ENCODE data around the gene RAB40A.
"Not testable (repeated sequence)": the region's sequence is repeated elsewhere in the genome, so short reads cannot be mapped to it uniquely, and the experiment has no call there.

Gene RAB40A

DNA sequence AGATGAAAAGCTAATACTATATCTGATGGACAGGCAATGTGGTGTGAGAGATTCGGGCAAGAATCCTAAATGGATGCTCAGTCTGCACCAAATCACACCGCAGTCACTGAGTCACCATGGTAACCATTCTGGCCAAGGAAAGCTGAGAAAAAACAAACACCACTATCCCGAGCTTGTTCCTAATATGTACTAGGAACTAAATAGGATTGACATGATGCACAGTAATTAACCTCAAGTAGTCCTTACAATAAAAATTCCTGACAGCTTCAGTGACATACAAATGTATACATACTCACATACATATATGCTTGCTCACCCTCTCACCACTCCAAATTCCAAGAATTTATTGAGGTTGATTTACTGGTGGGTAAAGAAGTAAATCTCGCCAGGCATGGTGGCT lies 1.1 kb upstream of the RAB40A start:
- no peak for DNase-seq

GRCh38 chrX:103518571-103518970 lies 718 bp downstream of the RAB40A start:
- no peak for DNase-seq

DNA sequence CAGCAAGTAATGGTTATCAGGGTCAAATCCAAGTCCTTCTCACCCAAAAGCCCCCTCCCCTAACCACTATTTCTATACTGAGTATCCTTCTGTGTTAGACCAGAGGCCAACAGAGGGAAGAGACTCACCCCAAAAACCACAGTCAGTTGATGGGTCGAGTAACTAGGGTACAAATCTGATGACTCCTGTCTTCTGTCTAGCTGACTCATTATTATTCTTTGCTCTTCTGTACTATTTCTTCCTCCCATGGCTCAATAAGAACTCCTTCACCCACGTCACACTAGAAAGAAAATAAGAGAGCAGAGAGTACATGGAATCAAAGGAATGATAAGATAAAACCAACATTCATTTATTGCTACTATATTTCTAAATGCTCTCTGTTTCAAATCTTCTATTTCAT lies 2.0 kb downstream of the RAB40A start:
- no peak for DNase-seq

DNA sequence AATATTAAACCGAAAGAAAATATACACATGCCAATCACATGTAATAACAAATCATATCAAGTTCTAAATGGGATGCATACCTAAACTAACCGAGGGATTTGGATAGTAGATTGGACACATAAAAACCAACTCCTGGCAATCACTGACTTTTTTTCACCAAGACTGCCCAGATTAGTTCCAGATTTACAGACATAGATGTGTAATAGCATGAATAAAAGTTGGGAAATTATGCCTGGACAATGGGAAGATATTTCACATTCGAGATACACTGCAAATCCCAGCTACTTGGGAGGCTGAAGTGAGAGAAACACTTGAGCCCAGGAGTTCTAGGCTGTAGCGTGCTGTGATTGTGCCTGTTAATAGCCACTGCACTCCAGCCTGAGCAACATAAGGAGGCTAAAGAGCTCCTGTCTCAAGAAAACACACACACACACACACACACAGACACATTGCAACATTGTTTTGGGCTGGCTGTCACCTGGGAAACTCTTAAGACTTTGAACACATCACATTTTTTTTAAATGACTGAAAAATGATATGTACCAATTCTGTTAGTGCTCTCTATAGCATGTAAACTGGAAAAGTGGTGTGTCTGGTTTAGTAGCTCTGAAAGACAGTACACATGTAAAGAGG lies 5.7 kb downstream of the RAB40A start:
- DNase-seq, result no peak

DNA sequence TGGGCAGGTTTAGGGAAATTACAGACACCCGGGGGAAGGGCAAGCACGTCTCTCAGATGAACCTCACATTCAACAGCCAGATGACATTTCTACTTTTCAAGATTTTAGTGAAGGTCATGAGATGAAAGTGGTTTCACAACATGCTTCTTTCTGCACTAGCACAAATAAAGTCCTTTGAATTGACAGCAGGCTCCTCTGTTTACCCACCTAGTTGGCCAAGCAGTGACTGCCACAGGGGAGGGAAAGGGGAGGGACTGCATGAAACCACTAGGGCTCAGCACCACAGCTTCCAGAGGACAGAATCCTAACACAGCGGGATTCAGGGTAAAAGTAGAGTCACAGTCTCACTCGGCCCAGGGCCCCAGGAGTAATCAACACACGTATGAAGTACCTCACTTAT lies 6.2 kb downstream of the RAB40A start:
- no peak for DNase-seq

DNA sequence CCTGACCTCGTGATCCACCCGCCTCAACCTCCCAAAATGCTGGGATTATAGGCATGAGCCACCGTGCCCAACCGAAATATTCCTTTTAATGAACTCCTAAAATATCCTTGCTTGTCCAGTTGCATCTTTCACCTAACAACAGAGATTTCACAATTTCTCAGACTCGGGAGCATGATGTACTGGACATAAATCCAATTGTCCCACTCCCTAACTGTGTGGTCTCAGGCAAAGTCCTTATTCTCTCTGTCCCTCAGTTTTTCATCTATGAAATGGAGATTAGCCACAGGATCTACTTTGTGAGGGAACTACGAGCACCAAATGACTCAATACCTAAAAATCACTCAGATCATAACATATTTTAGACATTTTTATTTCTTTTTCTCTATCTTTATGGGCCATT lies 9.3 kb downstream of the RAB40A start:
- DNase-seq, result no peak

DNA sequence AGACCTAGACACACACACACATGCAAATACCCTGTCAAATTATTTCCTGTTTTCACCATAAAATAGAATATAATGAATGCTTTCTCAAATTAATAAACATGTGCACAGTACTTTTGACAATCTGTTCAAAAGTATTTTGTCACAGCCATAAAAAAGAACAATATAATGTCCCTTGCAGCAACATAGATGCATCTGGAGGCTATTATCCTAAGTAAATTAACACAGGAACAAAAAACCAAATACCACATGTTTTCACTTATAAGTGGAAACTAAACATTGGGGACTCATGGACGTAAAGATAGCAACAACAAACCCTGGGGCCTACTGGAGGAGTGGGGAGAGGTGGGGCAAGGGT lies 15.5 kb downstream of the RAB40A start:
- DNase-seq, result no peak

DNA sequence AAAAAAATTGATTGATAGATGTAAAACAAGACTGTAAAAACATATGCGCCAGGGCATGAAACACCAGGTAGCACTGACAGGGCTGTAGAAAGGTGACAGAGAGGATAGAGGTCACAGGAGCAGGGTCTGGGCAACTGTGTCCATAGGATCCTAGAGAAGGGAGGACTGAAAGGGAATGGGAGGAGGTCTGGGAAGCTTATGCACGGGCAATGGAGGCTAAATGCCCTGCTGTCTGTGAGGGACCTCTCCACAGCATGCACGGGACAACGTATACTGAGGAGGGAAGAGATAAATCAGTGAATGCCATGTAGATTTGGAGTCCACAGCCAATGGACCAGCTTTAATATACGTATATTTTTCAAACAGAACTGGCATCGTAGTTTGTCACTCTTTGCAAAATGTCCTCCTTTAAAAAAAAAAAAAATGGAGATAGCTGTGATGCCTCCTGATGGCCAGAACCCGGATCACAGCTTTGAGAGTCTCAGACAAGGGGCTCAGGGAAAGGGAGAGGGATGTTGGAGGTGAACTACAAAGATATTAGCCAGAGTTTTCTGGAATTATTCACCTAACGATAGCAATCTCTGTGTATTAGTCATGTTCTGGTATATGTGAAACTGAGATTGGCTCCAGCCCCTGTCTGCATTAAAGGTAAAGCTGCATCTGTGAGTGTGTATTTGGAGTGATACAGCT lies 16.0 kb downstream of the RAB40A start:
- DNase-seq, result no peak

DNA sequence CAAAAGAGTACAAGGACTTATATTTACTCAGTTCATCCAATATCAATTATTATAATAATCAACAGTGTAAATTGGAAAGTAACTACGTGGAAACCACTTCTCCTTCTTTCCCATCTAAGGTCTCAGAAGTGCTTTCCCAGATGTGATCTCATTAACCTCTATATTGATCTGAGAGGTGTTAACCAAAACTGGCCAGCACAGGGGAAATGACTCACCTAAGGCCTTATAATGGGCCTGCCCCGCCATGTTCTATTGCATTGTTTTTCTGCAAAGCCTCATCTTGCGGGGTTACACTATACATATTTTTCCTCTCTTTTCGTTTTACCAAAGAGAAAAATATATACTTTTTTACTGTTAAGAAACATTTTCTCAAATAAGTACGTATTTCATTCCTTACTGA lies 20.5 kb downstream of the RAB40A start:
- no peak for DNase-seq

DNA sequence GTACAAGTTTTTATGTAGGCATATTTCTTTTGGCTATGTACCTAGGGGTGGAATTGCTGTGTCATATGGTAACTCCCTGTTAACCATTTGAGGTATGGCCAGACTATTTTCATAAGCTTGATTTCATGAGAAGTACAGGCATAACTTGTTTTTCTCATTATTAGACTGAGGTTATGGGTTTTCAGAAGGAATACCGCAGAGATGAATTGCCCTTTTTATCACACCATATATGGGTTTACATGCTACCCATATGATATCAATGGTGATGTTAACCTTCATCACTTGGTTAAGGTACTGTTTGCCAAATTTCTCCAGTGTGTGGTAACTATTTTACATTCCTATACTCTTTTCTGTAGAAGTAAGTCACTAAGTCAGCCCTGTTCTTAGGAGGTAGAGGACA lies 23.5 kb downstream of the RAB40A start:
- no peak for DNase-seq

- DNase-seq, result not testable (repeated sequence)
Measured at GRCh38 chrX:103493578-103493977, 25.7 kb downstream of the RAB40A start.

DNA sequence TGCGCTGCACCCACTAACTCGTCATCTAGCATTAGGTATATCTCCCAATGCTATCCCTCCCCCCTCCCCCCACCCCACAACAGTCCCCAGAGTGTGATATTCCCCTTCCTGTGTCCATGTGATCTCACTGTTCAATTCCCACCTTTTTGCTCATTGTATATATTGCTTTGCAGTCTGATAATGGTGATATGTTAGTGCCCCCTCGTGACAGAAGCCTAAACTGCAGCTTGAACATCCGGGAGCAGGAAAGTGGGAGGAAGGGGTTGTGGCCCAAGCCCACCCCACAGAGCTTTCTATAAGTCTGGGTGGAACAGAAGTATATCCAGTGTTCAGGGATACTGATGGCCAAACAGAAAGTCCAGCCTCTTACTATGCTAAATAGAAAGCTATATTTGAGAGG lies 29.6 kb downstream of the RAB40A start:
- DNase-seq, result peak; percentile 12 to 17

DNA sequence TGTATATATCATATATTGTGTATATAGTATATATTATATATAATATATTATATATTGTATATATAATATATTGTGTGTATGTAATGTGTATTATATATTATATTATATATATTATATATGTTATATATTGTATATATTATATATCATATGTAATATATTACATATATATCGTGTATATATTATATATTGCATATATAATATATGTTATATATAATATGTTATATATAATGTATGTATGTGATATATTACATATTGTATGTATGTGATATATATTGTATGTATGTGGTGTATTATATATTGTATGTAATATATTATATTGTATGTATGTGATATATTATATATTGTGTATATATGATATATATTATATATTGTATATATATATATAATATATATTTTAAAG lies 30.5 kb downstream of the RAB40A start:
- DNase-seq, result no peak

GRCh38 chrX:103488332-103488731 lies 31.0 kb downstream of the RAB40A start:
- DNase-seq, result peak in 1 of 2 experiments; percentile 8

DNA sequence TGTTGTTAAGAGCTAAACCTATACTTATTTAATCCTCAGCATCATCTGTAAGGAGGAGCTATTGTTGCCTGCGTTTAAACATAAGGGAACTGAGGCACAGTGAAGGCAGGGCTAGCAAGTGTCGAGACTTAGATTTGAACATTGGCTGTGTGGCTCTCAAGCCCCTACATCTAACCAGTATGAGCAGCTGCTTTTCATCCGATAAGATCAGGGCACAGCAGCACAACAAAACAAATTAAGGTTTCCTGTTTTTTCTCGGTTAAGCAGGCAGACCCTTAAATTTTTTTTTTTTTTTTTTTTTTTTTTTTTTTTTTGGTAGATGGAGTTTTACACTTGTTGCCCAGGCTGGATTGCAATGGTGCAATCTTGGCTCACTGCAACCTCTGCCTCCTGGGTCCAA lies 35.6 kb downstream of the RAB40A start:
- DNase-seq, result no peak

DNA sequence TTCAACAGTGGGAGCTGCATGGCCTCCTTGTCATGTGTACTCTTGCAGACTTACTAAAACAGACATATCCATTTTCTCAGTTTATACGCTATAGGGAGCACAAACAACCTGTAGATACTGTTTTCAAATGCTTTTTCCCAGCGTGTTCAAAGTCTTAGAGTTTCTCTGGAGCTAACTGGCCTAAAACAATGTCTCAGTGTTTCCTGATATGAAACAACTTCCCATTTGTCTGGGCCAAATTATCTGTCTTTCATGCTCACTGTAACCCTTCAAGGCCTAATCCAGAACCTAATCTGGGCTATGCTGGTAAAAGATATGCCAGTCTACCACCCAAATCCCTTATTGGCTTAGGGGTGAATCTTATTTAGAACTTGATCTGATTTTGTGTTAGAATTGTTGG lies 38.8 kb downstream of the RAB40A start:
- DNase-seq, result no peak

GRCh38 chrX:103477496-103477895 lies 41.8 kb downstream of the RAB40A start:
- no peak for DNase-seq

DNA sequence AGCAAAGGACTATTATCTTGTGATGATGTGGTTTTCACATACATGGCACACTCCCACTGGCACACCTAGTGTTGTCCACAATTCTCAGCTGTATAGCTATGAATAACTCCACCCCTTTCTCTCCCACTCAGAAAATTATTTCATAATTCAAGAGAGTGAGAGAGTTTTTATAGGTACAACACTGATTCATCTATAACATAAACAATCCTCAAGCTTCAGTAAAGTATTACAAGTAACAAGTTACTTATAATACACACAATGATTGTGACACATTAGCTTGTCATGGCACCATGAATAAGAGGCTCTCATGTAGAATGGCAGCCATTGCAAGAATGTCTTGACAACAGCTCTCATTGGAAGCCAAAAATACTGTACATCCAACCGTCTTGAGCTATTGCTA lies 43.9 kb downstream of the RAB40A start:
- DNase-seq, result no peak

GRCh38 chrX:103469977-103470376 lies 49.3 kb downstream of the RAB40A start:
- not testable (repeated sequence) for DNase-seq

GRCh38 chrX:103467887-103468286 lies 51.4 kb downstream of the RAB40A start:
- DNase-seq, result no peak

GRCh38 chrX:103467156-103467555 lies 52.1 kb downstream of the RAB40A start:
- DNase-seq, result no peak

- DNase-seq, result peak; percentile 70 to 73
Measured at GRCh38 chrX:103464774-103465117, 54.5 kb downstream of the RAB40A start.

DNA sequence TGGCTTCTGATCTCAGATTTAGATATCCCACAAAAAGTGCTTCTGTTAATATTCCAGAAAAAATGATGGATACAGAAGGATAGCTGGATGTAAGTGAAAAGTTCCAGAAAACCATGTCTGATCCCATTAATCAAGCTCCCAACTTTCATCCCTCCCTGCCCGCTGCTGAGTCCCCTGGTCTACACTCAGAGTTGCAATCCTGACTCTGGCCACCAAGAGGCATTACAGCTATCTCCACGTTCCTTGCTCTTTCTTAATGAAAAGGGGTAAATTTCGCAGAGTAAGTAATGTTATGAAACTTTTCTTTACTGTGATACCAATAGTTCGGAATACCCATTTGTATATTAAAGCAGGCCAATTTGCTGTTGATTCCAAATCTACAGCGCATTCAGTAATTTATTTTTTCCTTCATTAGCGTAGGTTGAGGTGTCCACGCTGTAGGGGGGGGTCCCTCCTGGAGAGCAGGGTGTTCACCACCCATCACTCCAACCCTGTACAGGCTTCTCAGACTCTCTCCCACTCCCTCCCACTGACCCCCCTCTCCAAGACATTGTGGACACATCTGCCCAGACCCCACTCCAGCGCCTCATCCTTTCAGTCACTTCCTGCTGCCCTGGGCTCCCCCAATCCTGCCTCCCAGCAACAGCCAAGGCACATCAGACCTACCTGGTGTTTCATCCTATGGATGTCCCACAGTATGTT lies 55.1 kb downstream of the RAB40A start:
- DNase-seq, result peak; percentile 30 to 38

DNA sequence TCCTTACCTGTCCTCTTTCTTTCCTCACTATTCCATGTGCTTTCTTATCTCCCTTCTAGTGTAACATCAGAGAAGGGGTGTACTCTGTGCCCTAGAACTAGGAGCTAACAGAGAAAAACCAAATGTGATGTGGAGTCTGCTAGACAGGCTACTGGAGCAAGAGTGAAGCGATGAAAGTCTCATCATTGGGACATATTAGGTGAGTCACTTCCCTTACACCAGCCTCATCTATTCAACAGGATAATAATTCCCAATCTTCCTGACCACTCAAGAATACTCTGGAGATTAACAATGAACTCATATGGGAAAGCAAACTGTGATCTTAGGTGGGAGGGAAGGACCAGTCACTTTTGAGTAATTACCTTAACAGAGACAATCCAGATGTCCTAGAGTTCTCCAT lies 58.1 kb downstream of the RAB40A start:
- no peak for DNase-seq

All from Kasumi-1 (cell line).